D721Med (cell line): ENCODE measurements around the gene MPRIP.

Source experiments
- DNase-seq: peaks from one replicate; pipeline ENCODE4 v3.0.0; 2011; ENCODE audit warnings: low spot score; ENCODE audit not compliant: insufficient read length
- FAIRE-seq: peaks from 2 replicates; lab custom pipeline; 2011; peaks lifted over from hg19 to GRCh38; lab: Jason Lieb, UNC
- TF ChIP-seq, protein P1 (sequence below): IDR thresholded peaks from 2 replicates; pipeline ENCODE4 v1.5.1; 2012; ENCODE audit warnings: mild to moderate bottlenecking, control low read depth; ENCODE audit not compliant: insufficient read depth; ENCODE audit errors: missing control alignments

MPRIP gene

GRCh38 chr17:17067257-17067656 lies 25.0 kb downstream of the MPRIP start:
- TF ChIP-seq, protein P1, sequence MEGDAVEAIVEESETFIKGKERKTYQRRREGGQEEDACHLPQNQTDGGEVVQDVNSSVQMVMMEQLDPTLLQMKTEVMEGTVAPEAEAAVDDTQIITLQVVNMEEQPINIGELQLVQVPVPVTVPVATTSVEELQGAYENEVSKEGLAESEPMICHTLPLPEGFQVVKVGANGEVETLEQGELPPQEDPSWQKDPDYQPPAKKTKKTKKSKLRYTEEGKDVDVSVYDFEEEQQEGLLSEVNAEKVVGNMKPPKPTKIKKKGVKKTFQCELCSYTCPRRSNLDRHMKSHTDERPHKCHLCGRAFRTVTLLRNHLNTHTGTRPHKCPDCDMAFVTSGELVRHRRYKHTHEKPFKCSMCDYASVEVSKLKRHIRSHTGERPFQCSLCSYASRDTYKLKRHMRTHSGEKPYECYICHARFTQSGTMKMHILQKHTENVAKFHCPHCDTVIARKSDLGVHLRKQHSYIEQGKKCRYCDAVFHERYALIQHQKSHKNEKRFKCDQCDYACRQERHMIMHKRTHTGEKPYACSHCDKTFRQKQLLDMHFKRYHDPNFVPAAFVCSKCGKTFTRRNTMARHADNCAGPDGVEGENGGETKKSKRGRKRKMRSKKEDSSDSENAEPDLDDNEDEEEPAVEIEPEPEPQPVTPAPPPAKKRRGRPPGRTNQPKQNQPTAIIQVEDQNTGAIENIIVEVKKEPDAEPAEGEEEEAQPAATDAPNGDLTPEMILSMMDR: no peak
- DNase-seq (no peak), FAIRE-seq (no peak)

GRCh38 chr17:17069849-17070248 lies 27.6 kb downstream of the MPRIP start:
- TF ChIP-seq, protein P1: no peak
- FAIRE-seq (no peak), DNase-seq (no peak)

- TF ChIP-seq, protein P1: no peak
- no peak for FAIRE-seq
- DNase-seq: no peak
Measured at GRCh38 chr17:17070931-17071330, 28.7 kb downstream of the MPRIP start.

GRCh38 chr17:17071531-17072360 lies 29.5 kb downstream of the MPRIP start:
- FAIRE-seq (no peak), DNase-seq (no peak)
- TF ChIP-seq, protein P1: no peak

DNA sequence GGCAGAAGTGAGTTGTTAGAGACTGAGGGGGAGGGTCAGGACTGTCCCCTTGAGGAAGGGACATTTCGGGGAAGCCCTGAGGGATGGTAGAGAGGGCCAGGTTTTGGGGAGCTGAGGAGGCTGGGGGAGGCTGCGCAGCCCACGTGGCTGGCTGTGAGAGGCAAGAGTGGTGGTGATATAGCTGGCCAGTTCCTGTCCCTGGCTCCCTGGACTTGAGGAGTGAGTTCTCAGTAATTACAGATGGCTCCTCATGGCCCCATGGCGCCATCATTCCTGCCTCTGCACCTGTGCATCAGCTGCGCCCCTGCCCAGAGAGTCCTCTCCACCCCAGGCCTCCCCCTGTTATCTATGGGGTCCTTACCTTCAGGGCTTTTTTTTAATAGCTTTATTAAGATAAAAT lies 30.3 kb downstream of the MPRIP start:
- TF ChIP-seq, protein P1: no peak
- FAIRE-seq: no peak
- no peak for DNase-seq

DNA sequence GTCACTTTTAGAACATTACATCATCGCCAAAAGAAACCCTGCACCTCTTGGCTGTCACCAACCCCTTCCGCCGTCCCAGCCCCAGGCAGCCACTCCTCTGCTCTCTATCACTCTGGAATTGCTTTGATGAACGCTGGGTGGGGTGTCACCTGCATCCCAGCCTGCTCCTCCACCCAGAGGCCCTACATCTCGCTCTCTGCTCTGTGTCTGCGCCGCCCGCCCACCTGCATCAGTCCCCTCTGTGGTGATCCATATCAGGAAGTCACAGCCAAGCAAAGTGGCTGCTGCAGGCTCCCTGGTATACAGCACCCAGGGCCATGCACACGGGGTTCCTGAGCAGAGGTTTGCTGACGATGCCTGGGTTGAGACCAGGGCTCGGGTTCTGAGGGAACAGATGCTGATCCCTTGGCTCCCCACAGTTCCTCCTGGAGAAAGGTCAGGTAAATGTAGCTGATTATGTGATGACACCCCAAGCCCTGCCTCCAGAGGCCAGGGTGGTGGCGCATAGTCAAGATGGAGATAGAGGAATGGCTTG lies 30.8 kb downstream of the MPRIP start:
- TF ChIP-seq, protein P1: no peak
- no peak for FAIRE-seq

More for the DNA sequence above, 30.8 kb downstream of the MPRIP start:
- no peak for DNase-seq
